GM21529 (cell line): ENCODE measurements around the gene MPRIP.

Source experiments
- ATAC-seq: cut with Tn5 transposase; IDR thresholded peaks from one replicate; pipeline ENCODE4 v1.9.1; 2021; ENCODE audit not compliant: unreplicated experiment

MPRIP gene

DNA sequence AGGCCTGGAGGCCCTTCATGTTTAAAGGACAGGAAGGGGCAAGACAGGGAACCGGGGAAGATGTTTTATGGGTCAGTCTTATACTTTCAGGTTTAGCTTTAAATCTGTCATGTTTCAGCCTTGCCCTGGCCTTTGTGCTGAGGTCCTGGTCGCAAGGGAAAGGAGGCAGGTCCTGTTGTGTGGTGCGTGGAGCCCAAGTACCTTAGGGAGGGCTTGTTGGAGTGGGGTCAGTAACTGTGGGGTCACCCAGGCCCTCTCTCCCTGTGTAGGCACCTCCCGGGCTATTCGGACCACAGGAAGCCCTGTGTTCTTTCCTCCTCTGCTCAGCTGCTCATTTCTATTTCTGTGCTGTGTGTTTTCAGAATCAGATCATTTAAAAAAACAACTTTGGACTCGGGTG is 42.7 kb downstream of the MPRIP start:
- no peak for ATAC-seq

DNA sequence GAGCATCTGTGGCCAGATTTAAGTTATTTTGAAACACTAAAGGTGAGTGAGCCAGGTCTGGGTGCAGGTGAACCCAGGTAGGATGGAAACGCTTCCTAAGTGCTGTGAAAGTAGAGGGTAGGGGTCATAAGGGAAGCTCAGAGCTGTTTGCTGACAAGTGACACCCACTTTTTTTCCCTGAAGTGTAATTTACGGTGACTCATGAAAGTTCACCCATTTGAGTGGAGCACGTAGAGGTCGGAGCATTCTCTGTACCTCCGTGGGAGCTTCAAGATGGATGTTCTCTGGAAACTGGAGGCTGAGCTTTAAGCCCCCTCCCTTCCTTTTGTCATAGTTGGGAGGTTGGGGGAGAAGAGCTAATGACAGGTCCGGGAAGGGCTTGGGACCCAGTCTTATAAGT is 44.3 kb downstream of the MPRIP start:
- ATAC-seq, result no peak

DNA sequence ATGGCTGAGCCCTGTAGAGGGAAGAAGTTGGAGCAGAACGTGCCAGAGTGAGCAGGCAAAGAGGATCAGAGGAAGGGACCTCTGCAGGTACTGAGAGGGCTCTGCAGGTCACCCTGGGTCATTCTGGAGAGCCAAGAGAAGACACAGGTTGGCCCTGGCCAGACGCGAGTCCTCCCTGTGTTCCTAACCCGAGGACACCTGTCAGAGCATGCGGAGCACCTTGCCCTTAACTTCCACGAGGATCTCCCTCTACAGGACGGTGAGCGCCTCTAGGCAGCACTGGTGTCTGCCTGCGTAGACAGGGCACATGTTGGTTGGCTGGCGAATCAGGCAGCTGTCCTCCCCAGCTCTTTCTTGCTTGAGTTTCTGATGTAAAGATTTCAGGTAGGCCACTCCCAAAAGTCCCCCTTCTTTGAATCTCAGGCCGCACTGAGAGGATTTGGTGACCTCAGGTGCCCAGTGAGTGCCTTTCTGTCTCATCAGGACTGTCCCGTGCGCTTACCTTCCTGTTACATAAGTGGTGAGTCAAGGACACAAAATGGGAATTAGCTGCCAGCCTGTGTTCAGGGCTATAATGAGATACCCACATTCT is 45.3 kb downstream of the MPRIP start:
- no peak for ATAC-seq

DNA sequence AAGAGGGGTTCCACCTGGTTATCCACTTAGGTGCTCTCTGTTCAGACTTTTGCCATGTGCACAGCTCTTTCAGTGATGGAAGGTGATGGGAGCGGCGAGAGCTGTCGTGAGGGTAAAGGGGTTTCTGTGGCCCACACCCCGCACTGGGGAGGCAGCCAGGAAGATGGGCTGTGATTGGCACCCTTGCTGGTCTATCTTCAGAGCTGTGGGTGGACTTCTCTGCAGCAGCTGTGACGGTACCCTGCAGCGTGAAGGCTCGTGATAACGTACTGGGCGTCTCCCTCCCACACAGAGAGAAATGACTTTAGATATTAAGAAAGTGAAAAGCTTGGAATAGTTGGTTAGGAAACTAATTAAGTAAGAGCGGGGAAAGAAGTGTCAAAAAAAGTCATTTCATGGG is 45.8 kb downstream of the MPRIP start:
- ATAC-seq, result no peak

DNA sequence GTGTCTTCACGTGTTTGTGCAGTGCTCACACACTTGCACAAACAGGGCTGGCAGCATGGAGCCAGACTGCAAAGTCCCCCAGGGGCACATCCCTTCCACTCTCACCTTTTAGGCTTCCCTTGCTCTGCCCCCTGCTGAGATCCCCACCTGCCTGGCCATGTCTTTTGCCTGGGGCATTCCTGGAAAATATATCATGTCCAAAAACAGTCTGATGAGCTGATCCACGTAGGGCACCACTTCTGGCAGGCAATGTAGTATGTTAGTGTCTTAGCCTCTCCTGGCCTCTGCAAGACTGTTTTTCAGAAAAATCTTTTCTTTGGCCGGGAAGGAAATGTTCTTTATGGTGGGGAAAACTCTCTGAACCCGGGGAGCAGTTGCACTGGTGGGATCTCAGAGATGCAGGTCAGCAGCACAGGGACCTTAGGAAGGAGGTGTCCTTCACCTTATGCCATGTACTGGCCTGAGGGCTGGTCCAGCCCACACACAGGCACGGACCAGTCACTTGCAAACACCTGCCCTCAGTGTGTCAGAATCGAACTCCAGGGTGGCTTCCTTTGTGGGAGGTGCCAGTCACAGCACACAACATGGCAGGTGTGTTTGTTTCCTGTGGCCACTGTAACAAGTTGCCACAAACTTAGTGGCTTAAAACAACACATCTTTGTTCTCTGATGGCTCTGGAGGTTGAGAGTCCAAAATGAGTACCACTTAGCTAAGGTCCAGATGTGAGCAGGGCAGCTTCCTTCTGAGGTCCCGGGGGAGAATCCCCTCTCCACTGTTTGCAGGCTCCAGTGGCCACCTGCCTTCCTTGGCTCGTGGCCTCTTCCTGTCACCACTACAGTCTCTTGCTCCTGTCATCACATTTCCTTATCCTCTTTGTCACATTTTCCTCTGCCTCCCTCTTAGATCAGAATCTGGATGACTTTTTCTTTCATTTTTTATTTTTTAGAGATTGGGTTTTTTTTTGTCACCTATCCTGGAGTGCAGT is 46.6 kb downstream of the MPRIP start:
- no peak for ATAC-seq

DNA sequence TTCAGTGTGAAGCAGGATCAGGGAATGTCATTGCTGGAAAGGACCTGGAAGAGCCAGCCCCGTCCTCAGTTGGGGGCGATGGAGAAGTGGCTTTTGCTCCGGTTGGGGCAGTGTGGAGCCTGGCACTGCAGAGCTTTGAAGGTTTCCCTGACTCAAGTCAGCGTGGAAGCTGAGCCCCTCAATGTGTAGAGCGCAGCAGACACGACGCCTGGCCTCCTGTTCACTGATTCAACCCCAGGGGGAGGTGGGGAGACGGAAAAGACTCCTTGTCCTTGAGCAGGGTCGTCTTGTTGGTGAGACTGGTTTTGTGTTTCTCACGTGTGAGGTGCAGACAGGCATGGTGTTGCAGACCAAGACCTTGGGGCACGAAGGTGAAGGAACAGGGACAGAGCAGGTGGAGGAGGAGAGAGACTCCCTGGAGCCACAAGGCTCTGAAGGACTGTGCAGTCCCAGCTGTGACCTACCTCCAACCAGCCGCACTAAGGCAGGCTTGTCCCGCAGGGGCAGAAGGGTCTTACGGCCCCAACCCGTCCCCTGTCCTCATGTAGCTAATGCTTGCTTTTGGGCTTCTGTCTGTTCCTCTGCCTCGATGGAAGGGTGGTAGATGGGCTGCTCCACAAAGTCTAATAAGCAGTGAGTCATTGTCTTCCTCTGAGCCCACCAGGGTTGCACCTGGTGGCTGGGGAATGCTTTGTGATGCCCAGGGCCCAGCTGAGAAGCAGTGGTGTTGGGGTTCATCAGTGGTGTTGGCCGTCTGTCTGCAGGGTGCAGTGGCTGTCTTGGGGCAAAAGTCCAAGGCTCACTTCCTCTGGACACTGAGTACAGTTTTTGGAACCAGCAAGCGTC is 47.8 kb downstream of the MPRIP start:
- ATAC-seq, result no peak

DNA sequence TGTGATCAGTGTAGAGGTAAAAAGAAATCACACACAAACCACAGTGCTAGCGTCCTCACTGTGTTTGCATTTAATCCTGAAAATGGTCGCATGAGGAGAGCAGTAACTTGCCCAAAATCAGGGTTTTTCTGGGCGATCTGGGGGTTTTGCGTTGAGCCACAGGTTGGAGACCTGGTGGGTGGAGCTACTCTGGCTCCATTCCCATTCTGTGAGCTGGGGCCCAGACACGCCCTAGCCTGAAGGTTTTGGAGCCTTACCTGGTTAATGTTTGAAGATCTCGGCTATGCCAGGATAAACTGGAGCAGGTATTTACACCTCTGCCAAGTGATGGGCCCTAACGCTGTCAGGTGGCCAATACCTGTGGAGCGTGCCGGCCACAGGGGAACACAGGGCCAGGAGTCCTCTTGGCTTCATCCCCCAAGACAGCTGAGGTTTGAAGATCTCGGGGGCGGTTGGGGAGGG is 48.4 kb downstream of the MPRIP start:
- no peak for ATAC-seq

DNA sequence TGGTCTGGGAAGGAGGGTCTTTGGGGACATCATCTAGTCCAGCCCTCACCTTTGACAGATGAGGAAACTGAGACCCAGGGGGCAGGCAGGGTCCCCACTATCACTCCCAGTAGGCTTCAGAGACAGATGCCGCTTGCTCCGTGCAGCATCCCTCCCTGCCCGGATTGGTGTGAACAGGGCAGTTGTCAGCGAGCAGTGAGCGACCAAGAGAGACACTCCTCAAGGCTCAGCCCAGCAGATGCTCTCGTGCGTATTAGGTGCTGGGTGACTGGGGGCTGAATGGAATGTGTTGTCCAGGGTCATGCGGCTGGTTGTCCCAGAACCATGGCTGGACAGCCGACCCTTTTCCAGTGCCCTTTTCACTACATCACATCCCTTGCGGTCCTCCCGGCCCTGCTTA is 49.0 kb downstream of the MPRIP start:
- no peak for ATAC-seq

DNA sequence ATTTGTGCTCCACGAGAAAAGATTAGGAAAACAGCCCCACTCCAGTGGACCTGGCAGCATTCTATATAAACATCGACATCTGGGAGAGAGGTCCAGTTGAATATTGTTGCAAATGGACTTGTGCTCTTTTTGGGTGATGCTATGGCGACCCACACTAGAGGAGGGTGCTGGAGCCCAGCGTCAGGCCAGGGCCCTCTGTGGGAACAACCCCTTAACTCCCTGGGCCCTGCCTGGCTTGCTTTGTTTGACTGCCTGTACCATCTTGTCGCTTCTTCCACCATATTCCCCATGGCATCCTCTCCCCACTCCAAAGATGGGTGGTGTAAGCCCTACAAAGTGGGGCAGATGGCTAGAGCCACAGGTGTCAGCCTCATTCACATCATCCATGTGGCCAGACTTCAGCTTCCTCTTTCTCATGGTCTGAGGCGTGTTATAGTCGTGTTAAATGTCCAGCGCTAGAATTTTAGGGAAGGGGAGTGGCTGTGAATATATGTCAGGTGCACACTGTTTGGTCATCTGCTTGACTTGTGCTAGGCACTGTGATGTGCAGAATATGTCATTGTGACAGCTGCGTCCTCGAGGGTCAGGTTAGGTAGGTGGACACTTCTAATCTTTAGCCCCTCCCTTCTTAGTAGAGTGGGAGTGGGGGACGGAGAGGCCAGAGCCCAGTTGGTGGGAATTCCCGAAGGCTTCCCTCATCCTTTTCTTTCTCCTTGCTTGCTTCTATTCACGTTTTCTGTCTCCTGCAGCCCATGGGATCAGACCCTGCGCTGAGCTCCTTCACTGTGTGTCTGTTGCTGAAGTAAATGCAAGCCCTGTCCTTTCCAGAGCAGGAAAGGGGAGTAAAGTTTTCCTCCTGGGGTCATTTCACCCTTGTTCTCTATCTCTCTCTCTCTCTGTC is 49.8 kb downstream of the MPRIP start:
- ATAC-seq, result no peak

DNA sequence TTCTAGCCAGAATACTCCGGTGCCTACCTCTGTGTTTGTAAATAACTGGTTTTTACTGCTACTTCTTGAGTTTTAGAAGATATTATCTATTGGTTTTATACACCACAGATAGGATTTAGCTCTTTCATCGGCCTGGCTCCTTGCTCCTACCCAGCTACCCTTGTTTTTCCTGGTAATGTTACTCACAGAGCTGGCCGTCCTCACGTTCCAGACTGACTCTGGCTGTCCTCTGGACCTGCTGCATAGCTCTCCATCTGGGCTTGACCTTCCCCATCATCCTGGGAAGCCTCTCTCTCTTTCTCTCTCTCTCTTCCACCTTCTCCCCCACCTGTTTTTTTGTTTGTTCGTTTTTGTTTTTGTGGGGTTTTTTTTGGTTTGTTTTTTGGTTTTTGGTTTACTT is 51.5 kb downstream of the MPRIP start:
- no peak for ATAC-seq

DNA sequence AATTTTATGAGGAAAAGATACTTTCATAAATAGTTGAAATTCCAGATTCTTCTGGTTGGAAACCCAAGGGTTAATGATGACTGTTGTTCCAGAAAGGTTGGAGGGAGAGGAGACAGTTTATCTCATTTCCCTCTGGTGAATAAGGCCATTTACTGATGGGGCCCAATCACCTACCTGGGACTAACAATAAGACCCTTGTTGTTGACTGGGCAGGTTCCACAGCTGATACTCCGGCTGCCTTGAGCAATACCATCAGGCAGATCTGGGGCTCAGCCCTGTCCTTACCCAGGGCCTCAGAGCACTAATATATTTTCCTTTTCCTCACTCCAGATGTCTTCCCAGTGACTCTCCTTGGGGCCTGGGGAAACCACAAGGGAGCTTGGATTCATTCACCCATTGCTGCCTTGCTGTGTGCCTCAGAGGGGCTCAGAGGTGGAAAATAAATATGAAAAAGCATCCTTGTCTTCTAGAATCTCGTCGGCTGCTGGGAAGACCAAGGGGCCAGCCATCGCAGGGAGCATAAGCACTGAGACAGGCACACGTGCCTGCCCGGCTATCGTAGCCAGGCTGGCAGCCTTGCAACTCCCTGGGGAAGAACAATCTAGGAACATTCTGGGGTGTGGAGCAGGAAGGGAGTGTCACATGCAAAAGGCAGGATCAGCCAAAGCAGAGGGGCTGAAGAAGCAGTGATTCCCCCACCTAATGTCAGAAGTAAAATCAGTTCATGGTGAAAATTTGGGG is 54.4 kb downstream of the MPRIP start:
- no peak for ATAC-seq

DNA sequence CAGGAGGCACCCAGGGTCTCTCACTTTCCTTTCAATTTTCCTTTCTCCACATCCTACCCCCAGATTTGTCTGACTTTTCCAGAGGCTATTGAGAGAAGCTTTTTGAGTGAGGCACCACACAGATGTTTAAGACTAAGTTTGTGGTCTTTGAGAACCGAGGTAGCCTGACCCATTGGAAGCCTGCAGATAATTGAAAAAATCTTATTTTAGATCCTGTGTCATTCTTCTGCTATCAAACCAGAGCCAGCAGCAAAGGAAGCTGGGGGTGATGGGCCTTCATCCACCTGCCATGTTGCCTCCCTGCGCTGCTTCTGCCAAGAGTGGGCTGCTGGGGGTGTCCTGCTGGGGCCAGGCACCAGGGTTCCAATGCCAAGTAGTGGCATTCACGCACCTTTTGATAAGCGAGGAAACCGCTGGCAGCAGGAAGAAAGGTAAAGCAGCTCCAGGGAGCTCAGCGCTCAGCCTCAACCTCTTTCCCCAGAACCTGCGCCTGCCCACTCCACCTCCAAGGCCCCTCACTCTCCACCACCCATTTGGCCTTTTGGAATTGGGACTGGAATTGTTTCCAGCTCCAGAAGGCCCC is 55.6 kb downstream of the MPRIP start:
- no peak for ATAC-seq

DNA sequence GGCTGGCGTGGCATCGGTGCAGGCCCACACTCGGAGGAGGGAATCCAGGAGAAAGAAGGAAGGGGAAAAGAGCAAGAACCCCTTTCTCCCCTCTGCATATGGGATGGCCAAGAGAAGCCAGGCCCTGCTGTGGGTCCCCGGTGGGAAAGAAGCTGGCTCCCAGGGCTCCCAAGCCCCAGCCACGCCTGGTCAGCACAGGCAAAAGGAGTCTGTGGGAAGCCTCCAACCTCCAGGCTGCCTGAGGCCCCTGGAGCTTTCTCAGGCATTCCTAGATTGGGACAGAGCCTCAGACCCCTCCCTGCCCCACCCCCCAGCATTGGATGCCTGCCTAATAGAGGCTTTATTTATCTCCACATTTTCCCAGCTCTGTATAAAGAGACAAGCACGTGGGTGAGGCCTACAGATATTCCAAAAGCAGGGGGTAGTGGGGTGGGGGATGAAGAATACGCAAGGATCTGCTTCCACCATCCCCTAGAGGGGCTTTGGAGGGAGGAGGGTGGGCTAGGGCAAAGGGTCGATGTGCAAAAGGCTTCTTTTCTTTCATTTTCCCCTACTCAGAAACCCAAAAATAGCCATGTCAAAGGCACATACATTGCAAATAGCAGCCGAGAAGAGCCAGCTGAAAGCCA is 56.4 kb downstream of the MPRIP start:
- no peak for ATAC-seq

DNA sequence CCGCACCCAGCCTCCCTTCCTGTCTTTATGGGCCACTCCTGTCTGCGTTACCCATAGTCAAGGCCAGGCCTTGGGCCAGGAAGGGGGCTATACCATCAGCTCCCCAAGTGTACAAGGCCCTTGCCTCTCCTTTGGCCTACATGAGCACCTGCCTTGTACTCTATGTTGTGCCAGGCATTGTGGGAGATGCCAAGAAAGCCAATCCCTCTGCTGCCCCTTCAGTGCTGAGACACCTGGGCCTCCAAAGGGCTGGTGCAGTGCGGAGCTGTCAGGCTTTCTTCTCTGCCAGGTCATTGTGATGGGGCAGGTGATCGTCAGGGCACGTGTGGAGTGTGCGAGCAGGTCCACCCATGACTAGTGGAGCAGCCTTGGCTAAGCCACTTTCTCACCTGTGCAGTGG is 59.9 kb downstream of the MPRIP start:
- ATAC-seq, result no peak

DNA sequence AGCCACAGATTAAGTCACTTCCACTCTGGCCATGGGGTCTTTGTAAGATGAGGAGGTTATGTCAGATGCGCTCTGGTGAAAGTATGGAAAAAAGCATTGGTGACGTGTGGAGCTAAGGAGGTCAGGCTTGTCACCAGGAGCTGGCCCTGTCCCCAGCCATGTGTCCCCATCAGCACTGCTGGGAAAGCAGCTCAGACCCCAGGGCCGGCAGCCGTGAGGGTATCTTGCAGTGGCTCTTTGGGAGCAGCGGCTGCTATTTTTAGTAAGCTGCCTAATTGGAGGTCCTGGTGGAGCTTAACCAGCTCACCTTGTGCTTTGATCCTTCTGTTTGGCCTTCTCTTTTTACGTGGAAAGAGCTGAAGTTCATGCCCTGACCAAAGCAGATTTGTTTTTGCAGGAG is 60.9 kb downstream of the MPRIP start:
- no peak for ATAC-seq

DNA sequence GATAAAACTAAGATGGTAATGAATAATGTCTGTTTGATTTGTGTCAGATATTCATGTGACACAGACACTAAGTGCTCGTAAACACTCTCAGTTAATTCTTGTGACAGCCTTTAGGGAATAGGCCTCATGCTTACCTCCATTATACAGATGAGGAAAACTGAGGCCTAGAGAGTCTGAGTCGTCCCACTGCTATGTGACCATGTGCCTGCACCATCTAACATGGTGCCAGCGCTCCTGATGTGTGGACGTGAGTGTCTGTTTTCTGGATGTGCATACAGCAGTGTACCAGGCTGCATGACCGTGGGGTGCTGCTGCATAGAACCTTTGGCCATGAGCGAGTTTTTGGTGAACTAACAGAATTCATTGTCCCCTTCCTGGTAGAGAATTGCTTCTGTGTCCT is 61.8 kb downstream of the MPRIP start:
- no peak for ATAC-seq

DNA sequence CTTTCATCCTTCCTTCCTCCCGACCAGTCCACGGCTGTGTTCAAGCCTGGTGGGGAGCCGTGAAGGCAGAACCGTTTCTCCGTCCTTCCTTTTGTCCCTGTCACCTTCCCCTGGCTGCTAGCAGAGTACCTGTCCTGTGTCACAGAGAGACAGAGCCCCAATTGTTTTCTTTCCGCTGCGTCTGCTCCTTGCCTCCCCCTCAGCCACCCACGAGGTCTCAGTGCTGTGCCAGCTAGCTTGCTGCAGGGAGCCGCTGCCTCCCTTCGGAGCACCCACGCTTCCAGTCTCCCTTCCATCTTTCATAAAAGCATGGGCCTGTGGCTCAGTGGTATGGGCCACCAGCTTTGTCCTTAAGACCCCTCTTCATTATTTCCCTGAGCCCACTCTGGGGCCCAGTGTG is 62.2 kb downstream of the MPRIP start:
- ATAC-seq, result no peak

DNA sequence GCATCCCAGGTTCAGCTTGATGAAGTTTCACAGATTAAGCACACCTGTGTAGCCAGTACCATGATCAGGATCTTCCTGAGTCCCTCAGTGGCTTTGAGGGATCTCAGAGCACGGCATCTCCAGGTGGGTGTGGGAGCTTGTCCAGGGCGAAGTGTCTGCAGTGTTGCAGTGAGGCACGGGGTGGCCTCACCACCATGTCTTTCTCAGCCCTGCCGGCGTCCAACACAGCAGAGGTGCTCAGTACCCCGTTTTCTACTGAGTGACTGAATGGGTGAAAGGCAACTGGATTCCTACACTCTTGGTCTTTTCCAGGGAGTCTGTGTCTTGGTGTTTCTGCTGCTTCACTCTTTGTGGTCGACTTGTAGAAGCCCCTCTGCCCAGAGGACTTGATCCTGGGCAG is 63.7 kb downstream of the MPRIP start:
- no peak for ATAC-seq

DNA sequence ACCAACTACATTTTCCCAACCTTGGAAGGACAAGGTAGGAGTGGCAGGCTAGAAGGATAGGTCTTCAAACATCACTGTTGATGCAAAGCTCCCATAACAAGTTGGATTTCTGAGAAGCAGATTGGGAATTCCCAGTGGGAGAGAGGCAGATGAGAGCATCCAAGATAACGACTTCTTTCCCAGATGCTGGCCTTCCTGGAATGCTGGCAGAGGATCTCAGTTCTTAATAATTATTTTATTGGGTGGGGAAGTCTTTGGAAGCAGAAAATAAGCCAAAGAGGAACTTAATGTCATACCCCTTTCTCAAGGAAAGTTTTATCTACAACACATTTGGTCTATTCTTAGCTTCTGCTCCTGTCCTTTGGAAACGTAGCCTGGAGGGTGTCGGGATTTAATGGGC is 64.5 kb downstream of the MPRIP start:
- no peak for ATAC-seq
